HG03571 (cell line): ENCODE results near the gene NUBPL.
"Not testable (repeated sequence)": the region's sequence is repeated elsewhere in the genome, so short reads cannot be mapped to it uniquely, and the experiment has no call there.

Experiments used
- ATAC-seq: cut with Tn5 transposase; IDR thresholded peaks from one replicate; pipeline ENCODE4 v1.9.1; 2021; ENCODE audit not compliant: unreplicated experiment

Gene NUBPL

DNA sequence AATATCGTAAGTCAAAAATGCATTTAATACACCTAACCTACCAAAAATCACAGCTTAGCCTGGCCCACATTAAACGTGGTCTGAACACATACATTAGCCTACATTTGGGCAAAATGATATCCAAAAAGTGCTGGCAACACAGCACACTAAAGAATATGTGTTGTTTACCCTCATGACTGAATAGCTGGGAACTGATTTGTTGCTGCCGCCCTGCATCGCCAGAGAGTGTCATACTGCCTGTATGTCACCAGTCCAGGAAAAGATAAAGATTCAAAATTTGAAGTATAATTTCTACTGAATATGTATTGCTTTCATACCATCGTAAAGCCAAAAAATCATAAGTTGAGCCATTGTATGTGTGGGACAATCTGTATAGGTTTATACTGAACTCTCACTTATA lies 157.8 kb downstream of the NUBPL start:
- ATAC-seq = no peak

DNA sequence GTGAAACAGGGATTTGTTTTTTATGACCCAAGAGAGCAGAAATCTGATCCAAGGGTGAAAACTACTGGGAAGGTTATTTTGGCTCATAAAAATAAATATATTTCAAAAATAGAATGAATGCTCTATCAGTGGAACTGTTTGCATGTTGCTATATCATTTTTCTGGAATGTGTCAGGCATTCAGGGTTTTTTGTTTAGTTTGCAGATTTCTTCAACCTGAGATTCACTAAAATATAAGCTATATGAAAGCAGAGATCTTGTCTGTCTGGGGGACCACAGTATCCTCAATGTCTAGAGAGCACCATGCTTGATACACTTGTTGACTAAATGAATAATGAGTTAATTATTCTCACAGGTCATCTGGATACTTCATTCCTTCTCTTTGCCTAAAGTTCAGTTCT lies 165.1 kb downstream of the NUBPL start:
- ATAC-seq = no peak

DNA sequence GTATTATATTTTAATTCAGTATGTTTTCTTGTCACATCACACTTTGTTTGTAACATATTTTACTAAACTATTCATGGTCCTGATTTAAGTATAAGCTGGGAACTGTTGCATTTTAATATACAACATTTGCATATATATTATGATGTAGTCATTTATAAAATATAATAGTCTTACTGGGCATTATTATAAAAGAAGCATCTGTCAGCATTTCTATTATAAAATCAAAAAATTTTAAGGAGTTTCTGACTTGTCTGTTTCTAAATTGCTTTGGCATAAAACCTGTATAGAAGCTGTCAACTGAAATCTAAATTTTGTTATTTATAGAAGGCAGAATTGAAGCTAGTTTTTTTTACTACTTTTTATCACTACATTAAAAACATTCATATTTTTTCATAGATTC lies 166.6 kb downstream of the NUBPL start:
- ATAC-seq = no peak

DNA sequence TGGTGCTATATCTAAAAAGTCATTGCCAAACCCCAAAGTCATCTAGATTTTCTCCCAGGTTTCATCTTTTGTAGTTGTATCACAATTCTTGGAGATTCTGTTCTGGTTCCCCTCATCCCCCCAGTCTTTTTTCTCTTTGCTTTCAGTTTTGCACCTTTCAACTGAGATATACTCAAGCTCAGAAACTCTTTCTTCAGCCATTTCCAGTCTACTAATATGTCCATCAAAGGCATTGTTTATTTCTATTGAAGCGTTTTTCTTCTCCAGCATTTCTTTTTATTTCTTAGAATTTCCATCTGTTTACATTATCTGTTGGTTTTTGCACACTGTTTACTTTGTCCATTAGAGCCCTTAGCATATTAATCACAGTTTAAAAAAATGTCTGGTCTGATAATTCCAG lies 179.5 kb downstream of the NUBPL start:
- no peak for ATAC-seq

DNA sequence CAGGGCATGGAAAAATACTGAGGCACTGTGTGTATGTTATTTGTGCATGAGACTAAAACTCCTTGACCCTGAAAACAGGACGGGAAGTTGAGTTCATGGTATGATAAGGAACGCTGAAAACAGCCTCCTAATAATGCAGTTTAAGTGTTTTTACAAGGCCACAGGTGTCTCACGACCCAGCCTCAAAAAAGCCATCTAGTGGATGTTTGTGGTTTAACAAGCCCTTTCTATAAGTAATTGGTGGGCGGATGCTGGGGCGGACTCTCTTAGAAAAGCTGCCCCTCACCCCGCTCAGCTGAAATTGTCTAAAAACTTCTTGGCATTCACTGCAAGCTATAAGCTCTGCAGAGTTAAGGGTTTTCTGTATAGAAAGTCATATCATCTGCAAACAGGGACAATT lies 184.5 kb downstream of the NUBPL start:
- ATAC-seq = no peak

- ATAC-seq = no peak
These were observed 185.1 kb downstream of the NUBPL start for GRCh38 chr14:31746326-31746725.

DNA sequence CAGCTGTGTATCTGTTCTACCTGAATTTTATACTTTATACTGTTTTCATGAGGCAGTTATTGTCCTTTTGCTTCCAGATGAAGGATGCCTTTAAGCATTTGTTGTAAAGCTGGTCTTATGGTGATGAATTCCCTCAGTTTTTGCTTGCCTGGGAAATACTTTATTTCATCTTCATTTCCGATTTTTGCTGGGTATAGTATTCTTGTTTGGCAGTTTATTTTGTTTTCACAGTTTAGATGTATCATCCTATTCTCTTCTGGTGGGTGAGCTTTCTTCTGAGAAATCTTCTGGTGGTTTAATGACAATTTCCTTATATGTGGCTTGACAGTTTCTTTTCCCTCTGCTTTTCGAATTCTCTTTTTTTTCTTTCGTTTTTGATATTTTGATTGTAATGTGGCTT lies 188.1 kb downstream of the NUBPL start:
- no peak for ATAC-seq

DNA sequence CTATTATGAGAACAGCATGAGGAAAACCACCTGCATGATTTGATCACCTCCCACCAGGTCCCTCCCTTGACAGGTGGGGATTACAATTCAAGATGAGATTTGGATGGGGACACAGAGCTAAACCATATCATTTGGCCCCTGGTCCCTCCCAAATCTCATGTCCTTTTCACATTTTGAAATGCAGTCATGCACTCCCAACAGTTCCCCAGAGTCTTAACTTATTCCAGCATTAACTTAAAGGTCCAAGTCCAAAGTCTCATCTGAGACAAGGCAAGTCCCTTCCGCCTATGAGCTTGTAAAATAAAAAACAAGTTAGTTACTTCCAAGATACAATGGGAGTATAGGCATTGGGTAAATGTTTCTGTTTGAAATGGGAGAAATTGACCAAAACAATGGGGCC lies 189.8 kb downstream of the NUBPL start:
- ATAC-seq = not testable (repeated sequence)

GRCh38 chr14:31752867-31753661 lies 191.9 kb downstream of the NUBPL start:
- no peak for ATAC-seq

- no peak for ATAC-seq
These were observed 197.7 kb downstream of the NUBPL start for GRCh38 chr14:31758941-31759340.

DNA sequence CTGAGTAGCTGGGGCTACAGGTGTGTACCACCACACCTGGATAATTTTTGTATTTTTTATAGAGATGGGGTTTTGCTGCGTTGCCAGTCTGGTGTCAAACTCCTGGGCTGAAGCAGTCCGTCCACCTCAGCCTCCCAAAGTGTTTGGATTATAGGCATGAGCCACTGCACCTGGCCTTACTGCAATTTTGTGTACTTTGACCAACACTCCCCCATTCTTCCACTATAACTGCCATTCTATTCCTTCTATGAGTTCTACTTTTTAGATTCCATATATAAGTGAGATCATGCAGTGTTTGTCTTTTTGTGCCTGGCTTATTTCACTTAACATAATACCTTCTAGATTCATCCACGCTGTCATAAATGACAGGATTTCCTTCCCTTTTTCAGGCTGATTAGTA lies 199.1 kb downstream of the NUBPL start:
- no peak for ATAC-seq

GRCh38 chr14:31761325-31761724 lies 200.1 kb downstream of the NUBPL start:
- no peak for ATAC-seq

- ATAC-seq = no peak
These were observed 201.8 kb downstream of the NUBPL start for GRCh38 chr14:31763041-31763440.

- ATAC-seq = no peak
These were observed 205.2 kb downstream of the NUBPL start for GRCh38 chr14:31766315-31766892.

GRCh38 chr14:31768355-31768754 lies 207.2 kb downstream of the NUBPL start:
- no peak for ATAC-seq

DNA sequence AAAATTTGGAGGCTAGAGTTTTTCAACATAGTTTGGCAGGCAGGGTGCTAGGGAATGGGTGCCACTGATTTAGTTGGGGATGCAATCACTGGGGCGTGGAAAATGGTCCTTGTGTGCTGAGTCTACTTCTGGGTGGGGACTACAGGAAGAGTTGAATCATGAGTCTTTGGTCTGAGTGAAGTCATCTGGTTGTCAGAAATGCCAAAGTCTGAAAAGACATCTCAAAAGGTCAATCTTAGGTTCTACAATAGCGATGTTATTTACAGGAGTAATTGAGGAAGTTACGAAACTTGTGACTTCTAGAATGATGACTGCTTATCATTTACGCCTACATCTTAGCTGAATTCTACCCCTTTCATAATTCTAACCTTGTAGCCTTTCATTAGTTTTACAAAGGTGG lies 209.1 kb downstream of the NUBPL start:
- no peak for ATAC-seq

DNA sequence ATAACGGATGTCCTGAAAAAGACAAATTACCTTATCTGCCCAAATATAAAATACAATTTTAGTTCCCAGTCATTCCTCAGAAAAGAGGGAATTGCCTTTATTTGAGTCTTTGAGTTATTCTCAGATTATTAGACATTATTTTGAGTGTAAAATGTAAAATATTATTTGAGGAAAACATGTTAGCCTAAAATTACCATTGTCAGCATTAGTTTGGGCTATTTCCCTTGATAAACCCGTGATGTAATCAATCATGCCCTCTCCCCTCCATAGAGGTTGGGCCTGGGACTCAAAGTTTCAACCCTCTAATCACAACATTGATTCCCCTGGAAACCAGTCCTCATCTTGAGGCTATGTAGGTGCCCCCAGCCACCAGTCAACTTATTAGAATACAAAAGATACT lies 213.4 kb downstream of the NUBPL start:
- ATAC-seq = no peak

DNA sequence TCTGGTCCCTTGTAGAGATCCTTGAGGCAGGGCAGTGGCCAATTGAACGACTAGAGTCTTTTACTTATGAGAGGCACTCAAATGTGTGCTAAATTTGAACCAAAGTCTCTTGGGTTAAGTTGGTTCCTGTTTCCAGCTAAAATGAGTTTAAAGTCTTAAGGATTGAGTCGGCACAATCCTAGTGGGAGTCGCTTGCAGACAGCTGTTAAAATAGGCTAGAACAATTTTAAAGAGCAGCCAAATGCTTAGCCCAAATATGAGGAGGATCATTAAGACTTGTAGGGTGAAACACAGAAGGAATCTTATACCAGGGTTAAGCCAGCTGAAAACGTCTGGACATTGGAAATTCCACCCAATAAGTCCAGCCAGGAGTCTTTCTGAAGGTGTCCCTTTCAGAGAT lies 216.1 kb downstream of the NUBPL start:
- ATAC-seq = no peak

- no peak for ATAC-seq
These were observed 220.4 kb downstream of the NUBPL start for GRCh38 chr14:31781578-31781977.

GRCh38 chr14:31785574-31785973 lies 224.4 kb downstream of the NUBPL start:
- ATAC-seq = no peak

DNA sequence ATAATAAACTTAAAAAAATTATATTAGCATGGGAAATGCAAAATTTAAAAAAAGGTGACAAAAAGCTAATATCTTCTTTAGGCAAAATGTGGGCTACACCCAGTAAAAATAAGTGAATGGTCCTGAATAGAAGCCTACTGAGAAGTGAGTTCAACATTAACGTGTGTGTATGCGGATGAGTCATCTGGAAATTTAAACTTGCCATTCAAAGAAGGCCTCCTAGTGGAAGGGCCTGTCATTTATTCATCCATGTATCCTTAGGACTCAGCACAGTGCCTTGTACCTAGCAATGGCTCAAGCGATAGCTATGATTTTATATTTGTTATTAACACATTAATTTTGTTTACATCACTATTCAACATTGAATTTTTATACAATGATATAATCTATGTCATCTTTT lies 226.2 kb downstream of the NUBPL start:
- no peak for ATAC-seq

DNA sequence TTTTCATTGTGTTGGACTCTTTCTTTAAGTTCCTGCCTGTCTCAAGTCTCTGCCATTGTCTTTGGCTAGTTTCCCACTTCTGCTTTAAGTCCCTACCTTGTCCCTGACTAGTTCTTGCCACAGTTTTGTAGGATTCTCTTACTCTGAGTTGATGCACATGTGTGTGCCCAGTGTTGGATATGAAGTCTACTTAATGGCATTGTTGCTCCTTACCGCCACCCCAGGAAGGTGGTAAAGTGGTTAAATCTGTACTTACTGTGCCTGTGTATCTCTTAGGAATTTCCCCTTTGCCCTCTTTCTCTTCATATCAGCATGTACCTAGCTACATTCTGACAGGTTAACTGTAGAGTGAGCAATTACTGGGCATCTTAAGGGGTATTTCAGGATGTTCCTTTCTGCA lies 227.1 kb downstream of the NUBPL start:
- no peak for ATAC-seq

GRCh38 chr14:31792726-31793125 lies 231.5 kb downstream of the NUBPL start:
- ATAC-seq = no peak
